DND-41 (cell line): ENCODE results near the gene ERVFRD-1.

ENCODE experiments used
- ATAC-seq: fragments of 200-7000 bp; cut with Tn5 transposase; 3 replicates; pipeline ENCODE4 v1.9.1; 2021; ENCODE audit warnings: low read depth; ENCODE audit not compliant: insufficient read depth
- DNase-seq: peaks from one replicate; pipeline ENCODE4 v3.0.0-alpha.2; 2020
- H2AFZ ChIP-seq: 2 replicates; pipeline ENCODE4 v1.6.0; 2012; ENCODE audit warnings: low read depth, low read length
- H3K27ac ChIP-seq: 2 replicates; pipeline ENCODE4 v1.5.1; 2012; ENCODE audit warnings: low read length, inconsistent platforms
- H3K27me3 ChIP-seq: fragments of 200-600 bp; sonication (generic); 2 replicates; pipeline ENCODE4 v1.6.0; 2012; ENCODE audit warnings: low read length, mild to moderate bottlenecking, inconsistent platforms; ENCODE audit not compliant: insufficient read depth, poor library complexity
- H3K36me3 ChIP-seq: 2 replicates; pipeline ENCODE4 v1.5.1; 2012; ENCODE audit warnings: low read length, inconsistent platforms; ENCODE audit not compliant: insufficient read depth
- H3K4me1 ChIP-seq: 2 replicates; pipeline ENCODE4 v1.5.1; 2012; ENCODE audit warnings: mild to moderate bottlenecking, low read length; ENCODE audit not compliant: insufficient read depth
- H3K4me2 ChIP-seq: 2 replicates; pipeline ENCODE4 v1.6.0; 2012; ENCODE audit warnings: mild to moderate bottlenecking, moderate library complexity, low read length, inconsistent platforms; ENCODE audit not compliant: insufficient read depth
- H3K4me3 ChIP-seq, 2 experiments: fragments of 200-600 bp in 1 of 2; shearing (Covaris generic) in 1 of 2; 2 replicates each; pipeline ENCODE4 v1.5.1; 2012 to 2016; ENCODE audit warnings: inconsistent platforms in 2 of 2, low read length in 2 of 2, mild to moderate bottlenecking in 2 of 2, low read depth in 1 of 2, moderate library complexity in 1 of 2
- H3K79me2 ChIP-seq: 2 replicates; pipeline ENCODE4 v1.6.0; 2012; ENCODE audit warnings: low read length, inconsistent platforms; ENCODE audit not compliant: insufficient read depth
- H3K9ac ChIP-seq: 2 replicates; pipeline ENCODE4 v1.6.0; 2012; ENCODE audit warnings: low read depth, mild to moderate bottlenecking, inconsistent platforms, low read length, moderate library complexity
- H3K9me3 ChIP-seq: 2 replicates; pipeline ENCODE4 v1.5.1; 2012; ENCODE audit warnings: low read length, moderate library complexity, mild to moderate bottlenecking, inconsistent platforms; ENCODE audit not compliant: insufficient read depth, severe bottlenecking
- H4K20me1 ChIP-seq: 2 replicates; pipeline ENCODE4 v1.6.0; 2012; ENCODE audit warnings: low read length; ENCODE audit not compliant: insufficient read depth
- EZH2 ChIP-seq: IDR thresholded peaks from 3 replicates; pipeline ENCODE4 v1.6.1; 2012; ENCODE audit warnings: borderline replicate concordance, low read depth, mild to moderate bottlenecking, moderate library complexity, low read length, inconsistent platforms; ENCODE audit not compliant: severe bottlenecking
- TF ChIP-seq, protein P1 (sequence below): IDR thresholded peaks from 2 replicates; pipeline ENCODE4 v1.5.1; 2012; ENCODE audit warnings: borderline replicate concordance, low read length, moderate library complexity, mild to moderate bottlenecking; ENCODE audit not compliant: poor library complexity, severe bottlenecking; ENCODE audit errors: extremely low read depth

The ERVFRD-1 gene

DNA sequence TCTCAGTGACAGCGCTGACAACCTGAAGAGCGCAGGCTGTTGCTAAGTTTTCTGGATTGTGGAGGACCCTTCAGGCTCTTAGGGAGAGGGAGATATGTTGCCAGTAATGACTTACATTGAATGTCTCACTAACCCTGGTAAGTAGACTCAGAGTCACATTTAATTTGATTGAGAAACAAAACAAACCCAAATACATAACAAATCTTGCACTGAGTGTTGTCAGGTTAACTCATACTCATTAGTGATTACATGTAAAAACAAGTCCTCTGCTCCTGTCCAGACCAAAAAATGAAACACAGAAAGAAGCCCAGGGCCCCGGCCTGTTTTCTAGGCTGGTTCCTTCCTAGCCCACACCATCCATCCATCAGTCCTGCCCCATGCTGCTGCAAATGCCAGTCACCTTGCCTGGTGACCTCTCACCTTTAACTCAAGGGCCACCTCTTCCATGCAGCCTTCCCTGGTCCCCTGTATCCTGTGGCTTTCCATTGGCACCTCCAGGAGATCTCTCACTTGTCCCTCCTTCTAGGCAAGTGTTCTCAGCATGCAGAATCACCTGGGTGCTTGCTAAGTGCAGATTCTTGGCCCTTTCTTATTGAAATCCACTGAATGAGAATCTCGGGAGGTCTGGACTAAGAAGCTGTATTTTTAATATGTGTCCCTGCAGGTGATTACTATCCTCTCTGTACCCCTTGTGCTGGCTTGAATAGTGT is 34.7 kb upstream of the ERVFRD-1 start:
- no peaks in the 10 kb centered on the region for H3K9me3 ChIP-seq
- no peak overlapping the region for H3K4me2 ChIP-seq
- no peak overlapping the region for H2AFZ ChIP-seq
- no peak overlapping the region for H3K9ac ChIP-seq
- no peak overlapping the region for H3K27ac ChIP-seq
- no peaks in the 10 kb centered on the region for H3K36me3 ChIP-seq
- no peak for ATAC-seq
- no peaks in the 10 kb centered on the region for H3K79me2 ChIP-seq
- 0 out of 2 replicates have a peak, but pooled peaks cover 3% of the 10 kb centered on the region for H3K4me1 ChIP-seq
- H3K4me3 ChIP-seq, result no peak overlapping the region
- H3K27me3 ChIP-seq, result no peaks in the 10 kb centered on the region
- TF ChIP-seq EZH2, result no peak
- TF ChIP-seq, protein P1, sequence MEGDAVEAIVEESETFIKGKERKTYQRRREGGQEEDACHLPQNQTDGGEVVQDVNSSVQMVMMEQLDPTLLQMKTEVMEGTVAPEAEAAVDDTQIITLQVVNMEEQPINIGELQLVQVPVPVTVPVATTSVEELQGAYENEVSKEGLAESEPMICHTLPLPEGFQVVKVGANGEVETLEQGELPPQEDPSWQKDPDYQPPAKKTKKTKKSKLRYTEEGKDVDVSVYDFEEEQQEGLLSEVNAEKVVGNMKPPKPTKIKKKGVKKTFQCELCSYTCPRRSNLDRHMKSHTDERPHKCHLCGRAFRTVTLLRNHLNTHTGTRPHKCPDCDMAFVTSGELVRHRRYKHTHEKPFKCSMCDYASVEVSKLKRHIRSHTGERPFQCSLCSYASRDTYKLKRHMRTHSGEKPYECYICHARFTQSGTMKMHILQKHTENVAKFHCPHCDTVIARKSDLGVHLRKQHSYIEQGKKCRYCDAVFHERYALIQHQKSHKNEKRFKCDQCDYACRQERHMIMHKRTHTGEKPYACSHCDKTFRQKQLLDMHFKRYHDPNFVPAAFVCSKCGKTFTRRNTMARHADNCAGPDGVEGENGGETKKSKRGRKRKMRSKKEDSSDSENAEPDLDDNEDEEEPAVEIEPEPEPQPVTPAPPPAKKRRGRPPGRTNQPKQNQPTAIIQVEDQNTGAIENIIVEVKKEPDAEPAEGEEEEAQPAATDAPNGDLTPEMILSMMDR, result no peak
- DNase-seq, result no peak
- no peaks in the 10 kb centered on the region; the same call in 1 of the 2 replicates for H4K20me1 ChIP-seq

DNA sequence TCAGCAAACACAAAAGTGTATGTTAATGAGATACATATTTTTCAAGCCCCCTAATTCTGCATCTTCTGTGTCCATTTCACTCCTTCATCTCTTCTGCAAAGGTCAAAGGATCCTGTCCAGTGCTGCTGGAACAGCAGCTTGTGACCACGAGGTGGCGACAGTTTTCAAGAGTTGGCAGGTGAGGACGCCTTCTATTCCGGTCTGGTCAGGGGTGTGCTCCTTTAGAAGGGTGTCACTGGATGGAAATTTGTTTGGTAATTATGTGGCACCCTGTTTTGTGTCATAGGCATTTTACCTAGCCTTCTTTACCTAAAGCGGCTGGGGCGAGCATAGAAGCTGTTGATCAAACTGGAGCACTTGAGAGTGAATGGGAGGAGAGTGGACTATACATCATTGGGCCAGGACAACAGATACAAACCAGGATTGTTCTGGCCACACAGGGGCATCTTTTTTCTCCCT is 32.9 kb upstream of the ERVFRD-1 start:
- Histone ChIP-seq H3K27ac (no peak overlapping the region), H3K27me3 (no peaks in the 10 kb centered on the region), H3K79me2 (no peaks in the 10 kb centered on the region), H3K4me1 (0 out of 2 replicates have a peak, but pooled peaks cover 3% of the 10 kb centered on the region), H3K4me2 (no peak overlapping the region), H2AFZ (no peak overlapping the region), H3K9me3 (no peaks in the 10 kb centered on the region), H3K4me3 (no peak overlapping the region), H3K36me3 (no peaks in the 10 kb centered on the region), H3K9ac (no peak overlapping the region), H4K20me1 (no peaks in the 10 kb centered on the region; the same call in 1 of the 2 replicates)
- no peak for TF ChIP-seq EZH2
- TF ChIP-seq, protein P1, result peak; percentile 99
- DNase-seq, result peak; percentile 71
- peak; percentile 94 for ATAC-seq

DNA sequence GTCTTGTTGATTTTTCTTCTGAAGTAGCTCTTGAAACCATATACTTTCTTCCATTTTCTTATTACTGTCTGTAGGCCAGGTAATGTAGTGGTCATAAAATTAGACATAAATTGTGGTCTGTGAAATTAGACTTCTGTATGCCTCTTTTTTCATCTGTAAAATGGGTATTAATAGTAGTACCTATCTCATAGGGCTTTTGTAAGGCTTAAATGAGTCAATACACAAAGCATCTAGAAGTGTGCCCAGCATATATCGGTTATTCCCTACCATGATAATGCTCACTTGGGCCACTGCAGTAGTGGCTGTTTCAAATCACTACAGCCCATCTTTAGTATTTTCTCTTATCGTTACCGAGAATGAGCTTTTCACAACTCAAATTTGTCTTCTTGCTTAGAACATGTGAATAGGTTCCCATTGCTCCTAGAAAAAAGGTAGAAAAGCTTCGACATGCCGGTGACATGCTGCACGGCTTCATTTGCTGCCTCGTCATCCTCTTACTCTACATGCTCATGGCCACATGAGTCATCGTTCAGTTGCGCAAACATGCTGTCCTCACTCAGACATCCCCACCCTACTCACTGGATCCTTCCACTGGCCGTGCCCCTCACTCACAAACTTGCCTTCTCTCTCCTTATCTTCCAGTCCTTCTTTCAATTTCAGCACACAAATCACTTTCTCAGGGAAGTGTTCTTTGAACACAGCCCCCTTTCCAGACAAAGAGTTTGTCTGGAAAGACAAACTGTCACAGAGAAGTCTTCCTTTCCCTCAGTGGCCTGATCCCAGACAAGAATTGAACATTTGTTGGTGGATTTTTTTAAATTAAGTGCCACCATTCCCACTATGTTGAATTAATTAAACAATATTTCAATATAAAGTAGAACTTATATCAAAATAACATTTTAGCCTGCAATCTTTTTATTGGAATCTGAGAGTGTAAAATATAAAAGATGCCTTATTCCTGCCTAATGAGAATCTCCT is 32.2 kb upstream of the ERVFRD-1 start:
- no peak for TF ChIP-seq EZH2
- TF ChIP-seq, protein P1, result no peak
- Histone ChIP-seq H3K79me2 (no peaks in the 10 kb centered on the region), H3K9me3 (no peaks in the 10 kb centered on the region), H3K9ac (no peak overlapping the region), H3K4me3 (no peak overlapping the region), H3K4me1 (0 out of 2 replicates have a peak, but pooled peaks cover 3% of the 10 kb centered on the region), H3K36me3 (no peaks in the 10 kb centered on the region), H3K27ac (no peak overlapping the region), H3K4me2 (no peak overlapping the region), H4K20me1 (no peaks in the 10 kb centered on the region; the same call in 1 of the 2 replicates), H3K27me3 (no peaks in the 10 kb centered on the region), H2AFZ (no peak overlapping the region)
- ATAC-seq (no peak), DNase-seq (no peak)
